ENCODE measurements around the gene CELF3.
A peak's percentile ranks its signal among the peaks of the same experiment; 100 is the strongest.

The CELF3 gene

DNA sequence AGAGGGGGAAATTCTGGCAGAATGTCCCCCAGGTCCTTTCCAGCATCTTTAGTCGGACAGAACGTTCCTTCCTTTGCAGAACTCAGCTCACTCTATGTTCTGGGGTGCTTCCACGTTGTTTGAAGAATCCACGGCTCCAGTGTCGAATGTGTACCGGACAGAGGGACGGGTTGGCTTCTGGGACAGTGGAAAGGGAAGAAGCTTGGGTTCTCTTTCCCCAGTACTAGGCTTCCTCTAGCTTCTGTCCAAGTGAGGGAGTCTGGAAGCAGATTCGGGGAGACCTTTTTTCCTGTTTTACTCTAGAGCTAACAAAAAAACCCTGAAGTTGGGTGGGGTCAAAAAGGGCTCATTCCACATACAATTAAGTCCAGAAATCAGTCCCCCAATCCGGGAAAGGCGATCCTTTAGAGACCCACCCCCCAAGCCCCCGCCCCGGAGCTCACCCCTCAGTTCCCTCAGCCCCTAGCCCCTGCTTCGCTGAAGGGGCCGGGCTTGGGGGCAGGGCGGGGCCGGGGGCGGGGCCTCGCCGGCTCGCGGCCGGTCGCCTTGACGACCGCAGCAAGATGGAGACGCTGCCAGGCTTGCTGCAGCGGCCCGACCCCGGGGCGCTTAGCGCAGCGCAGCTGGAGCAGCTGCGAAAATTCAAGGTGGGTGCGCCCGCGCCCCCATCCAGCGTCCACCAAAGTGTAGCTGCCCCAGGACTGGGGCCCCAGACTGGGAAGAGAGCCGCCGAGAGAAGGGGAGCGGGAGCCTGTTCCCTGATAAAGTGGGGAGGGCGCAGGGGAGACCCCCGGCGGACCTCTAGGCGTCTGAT is 4.6 kb upstream of the CELF3 start, which contains the start of gene RIIAD1:
Gene RIIAD1, plus strand, starts transcription at position 549 of the 814 bp plus-strand sequence. Its CDS starts 15 bp downstream, at position 564.
- peak; percentile 81 for DNase-seq (ENCODE audit: low spot score)

DNA sequence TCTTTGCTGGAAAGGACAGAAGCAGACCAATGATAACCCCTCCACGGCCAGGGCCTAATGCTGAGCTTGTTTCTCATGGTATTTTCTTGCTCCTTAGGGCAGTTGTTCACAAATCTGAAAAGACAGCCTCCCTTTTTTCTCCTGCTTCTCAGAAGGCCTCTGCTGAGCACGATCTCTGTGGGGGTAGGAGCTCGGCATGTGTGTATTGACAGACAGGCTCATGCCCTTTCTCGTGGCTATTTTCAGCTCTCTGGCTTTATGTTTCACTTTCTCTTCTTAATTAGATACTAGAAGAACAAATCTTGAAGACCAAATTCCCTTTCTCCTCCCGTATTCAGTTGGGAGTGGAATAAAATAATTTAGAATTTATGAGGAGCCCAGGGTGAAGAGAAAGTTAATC is 4.0 kb upstream of the CELF3 start:
- DNase-seq (ENCODE audit: low spot score) = peak; percentile 25

DNA sequence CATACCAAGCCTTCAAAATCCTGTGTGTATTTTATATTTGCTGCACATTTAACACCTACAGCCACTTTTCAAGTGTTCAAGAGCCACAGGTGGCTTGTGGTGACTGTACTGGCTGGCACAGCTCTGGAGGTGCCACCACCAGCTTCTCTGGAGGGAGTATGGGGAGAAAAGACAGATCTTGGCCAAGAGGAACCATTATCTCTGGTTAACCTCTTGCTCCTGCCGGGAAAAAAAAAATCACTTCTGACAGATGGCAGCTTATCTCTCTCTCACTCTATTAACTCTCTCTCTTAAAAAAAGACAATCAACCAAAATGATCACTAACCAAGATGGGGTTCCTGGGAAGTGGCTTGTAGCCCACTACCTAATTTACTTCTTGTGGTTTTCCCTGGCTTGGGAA is 3.5 kb upstream of the CELF3 start:
- no peak for DNase-seq (ENCODE audit: low spot score)

DNA sequence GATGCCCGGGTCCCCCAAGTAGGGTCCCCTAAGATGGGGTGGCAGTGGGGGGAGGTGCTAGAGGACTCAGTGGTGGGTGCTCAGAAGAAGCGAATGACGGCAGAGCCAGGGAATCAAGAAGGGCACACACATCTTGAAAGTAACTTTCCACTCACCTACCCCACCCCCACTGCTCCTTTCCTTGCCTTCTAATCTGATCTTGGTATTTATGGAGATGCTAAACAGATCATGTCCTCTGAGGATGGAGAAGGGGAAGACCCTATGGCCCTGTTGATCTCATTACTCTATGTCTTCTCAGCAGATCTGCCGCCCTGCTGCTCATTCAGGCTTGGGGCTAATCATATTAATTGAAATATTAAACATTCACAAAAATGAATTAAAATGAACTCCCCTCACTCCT is 2.1 kb upstream of the CELF3 start:
- no peak for DNase-seq (ENCODE audit: low spot score)

DNA sequence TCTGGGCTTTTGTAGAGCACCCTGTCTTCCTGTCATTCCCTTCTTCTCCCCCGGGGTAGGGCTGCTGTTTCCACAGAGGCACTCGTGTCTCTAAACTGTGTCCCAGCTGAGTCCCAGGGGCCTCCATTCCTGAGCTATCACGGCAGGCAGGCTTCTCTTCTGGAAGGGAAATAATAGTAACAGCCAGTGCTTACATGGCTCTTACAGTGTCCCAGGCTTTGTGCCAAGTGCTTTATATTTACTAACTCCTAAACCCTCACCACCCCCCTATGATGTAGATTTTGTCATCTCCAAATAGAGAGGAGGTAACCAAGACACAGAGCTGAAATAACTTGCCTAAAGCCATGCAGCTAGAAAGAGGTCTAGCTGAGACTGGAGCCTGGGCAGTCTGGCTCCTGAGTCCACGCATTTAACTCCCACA is 1.4 kb upstream of the CELF3 start:
- no peak for DNase-seq (ENCODE audit: low spot score)

DNA sequence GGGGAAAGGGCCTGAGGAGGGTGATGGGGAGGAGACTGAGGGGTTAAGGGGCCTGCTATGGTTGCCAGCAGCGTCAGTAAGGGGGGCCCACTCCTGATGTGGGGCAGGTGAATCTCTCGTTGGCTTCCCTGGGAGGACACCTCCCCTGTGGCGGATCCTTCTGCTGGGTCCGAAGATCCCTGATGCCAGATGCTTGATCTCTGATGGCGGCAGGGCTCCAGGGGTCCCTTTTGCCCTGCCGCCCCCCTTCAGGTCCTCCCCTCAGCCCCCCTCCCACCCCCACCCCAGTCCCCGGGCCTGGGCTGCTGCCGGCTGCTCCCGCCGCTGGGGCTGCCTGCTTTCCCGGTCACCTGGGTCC is 219 bp downstream of the CELF3 start:
- DNase-seq (ENCODE audit: low spot score) = no peak

DNA sequence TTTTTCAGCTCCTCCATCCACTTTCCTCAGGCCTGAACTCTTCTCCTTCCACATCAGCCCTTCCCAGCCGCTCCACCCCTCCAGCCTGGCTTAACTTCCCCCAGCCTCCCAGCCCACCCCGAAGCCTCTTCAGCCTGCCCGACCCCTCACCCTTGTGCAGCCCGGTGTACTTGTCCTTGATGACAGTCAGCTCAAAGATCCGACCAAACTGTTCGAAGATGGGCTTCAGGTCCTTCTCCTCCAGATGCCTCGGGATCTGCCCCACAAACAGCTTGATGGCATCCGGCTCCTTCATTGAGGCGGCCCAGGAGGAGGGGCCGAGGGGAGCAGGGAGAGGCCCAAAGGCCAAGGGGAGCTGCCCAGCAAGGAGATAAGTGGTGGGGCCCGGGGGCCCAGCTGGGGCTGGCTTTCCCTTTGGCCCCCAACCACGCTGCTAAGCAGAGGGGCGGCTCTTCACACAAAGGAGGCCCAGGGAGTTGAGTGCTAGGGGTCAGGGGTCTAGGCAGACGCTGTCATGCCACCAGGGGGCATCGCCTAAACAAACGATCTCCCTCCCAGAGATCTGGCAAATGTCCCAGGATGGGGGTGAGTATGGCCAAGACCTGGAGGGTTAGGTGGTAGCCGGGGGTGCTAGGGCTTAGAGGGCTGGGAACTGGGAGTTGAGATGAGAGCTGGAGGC is 738 bp downstream of the CELF3 start:
- DNase-seq (ENCODE audit: low spot score) = no peak

DNA sequence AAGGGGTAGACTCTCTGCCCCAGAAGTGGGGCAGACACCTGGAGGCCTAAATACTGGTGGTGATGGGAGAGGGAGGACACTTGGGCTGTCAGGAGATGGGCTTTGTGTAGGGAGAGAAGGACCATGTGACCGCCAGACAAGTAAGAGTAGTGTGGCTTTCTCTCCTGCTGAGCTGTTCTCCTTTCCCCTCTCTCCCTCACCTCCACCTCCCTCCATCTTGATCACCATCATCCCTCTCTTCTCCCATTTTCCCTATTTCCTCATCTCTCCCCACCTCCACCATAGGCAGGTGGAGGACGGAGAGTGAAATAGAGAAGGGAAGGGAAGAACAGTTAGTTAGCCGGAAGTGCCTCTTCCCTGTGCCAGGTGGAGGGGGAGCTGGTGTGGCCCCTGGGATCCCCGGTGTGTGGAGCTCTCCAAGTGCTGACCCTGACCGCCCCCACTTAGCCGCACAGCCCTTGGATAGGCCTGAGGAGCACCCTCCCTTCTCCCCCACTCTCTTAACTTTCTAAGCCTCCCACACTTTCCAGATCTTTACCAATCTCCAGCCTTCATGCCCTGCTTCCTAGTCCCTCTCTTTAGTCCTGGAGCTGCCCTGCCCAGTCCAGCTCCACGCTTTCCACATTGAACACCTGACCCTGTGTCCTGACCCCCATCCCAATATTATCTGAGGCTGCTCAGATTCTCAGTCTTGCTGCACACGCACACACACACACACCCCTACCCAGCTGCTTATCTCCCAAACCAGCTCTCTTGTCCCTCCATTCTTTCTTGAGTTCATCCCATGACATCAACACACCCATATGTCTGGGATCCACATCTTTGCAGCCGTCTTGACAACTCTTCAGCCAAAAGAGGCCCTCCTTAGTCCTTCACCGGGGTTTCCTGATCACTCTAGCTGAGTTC is 1.5 kb downstream of the CELF3 start:
- DNase-seq (ENCODE audit: low spot score) = no peak

DNA sequence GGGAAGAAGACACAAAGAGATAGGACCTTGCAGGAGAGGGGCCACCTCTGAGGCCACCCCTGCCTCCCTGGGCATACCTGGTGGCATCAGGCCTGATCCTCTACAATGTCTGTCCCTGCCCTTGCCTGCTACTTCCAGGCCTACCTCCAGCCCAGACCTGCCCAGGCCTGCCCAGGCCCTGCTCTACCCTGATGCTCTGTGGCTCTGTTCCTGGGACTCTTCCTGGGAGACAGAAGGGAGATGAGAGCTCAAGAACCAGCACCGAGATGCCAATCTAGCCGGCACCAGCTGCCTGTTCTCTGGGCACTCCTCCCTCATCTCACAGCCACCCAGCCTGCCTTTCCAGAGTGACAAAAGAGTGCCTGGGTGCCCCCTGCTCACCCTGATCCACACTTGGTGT is 2.7 kb downstream of the CELF3 start:
- no peak for DNase-seq (ENCODE audit: low spot score)

DNA sequence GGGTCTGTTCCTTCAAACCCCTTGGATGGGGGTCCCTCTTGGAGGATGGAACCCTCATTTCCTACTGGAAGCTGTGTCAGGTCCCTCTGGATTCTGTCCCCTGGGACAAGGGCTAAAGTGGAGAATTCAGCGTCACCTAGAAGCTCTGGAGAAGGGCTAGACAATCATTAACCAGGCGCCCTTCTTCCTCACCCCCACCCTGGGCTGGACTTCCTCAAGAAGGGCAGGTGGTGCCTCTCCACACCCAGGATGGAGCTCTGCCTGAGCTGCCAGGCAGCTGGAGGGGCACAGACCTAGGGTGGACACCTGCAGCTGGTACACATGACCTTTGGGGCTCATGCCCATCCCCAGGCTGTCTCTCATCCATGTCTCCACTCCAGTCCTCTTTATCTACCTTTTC is 3.6 kb downstream of the CELF3 start:
- DNase-seq (ENCODE audit: low spot score) = no peak

DNA sequence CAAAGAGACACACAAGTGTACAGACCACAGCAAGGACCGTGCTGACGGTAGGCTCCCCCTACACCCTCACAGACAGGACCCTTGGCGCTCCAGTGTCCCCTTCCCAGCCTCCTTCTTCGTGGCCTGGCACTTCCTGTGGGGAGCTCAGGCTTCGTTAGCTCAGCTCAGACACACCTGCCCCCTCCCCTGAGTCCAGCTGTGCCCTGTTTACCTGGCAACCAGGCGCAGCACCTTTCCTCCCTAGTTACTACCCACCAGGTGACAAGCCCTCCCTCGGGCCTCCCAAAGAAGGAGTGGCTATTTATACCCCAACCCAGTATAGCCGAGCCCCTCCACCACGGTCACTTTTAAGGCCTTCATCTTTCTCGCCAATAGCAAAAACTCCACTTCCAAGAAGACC is 4.7 kb downstream of the CELF3 start:
- no peak for DNase-seq (ENCODE audit: low spot score)

DNA sequence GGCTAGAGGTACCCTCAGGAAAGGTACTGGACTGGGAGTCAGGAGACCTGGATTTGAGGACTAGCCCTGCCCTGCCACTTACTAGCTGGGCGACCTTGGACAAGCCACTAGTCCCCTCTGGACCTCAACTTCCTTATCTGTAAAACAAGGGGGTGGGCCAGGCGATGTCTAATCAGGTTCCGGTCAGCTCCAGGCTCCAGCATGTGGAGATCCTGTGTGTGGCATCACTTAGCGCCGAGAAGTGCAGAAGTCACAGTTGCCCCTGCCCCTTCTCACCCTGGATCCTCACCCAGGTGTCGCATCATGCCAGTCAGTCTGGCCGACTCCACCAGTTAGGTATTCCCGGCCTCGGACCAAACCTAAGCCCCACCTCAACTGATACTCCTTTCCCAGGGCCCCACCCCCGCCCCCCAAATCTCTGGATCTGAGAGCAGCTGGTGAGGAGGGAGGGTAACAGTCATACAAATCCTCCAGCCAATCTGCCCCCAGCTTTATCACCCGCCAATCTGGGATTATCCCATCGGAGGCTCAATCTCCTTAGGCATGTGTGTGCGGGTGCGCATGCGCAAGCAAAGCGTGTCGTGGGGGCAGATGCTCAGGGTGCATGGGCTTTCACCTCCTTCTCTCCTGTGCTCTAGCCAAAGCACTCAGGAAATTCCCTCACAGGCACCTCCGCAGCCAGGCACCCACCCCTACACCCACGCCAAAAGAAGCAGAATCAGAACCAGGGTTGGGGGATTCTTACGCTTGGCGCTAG is 5.4 kb downstream of the CELF3 start:
- DNase-seq (ENCODE audit: low spot score) = no peak

DNA sequence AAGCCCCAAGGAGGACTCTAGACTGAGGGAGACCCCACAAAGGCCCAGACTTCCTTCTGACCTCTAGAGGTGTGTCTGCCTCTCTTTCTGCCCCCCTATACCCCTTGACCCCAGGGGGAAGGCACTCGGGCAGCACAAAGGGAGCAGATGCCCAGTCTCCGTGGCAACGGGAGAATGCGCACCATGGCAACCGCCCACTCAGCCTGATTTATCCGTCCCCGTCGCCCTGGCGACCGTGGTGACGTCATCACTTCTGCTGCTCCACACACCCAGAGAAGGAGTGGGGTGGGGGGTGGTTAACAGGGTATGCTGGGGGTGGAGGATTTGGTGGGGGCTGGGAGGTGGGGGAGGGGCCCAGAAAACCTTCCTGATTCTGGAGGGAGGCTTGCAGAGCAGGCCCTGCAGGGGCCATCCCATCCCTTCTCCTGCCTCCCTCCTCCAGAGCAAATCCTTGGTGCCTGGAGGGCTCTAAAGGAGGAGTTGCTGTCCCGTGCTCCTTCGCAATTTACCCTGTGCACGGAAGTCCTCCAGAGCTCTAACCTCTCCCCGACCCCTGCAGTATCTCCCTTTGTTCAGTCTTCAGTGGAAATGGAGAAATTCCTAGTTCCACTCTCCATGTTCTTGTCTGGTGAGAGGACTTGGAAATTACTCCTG is 6.3 kb downstream of the CELF3 start:
- peak; percentile 24 for DNase-seq (ENCODE audit: low spot score)

DNA sequence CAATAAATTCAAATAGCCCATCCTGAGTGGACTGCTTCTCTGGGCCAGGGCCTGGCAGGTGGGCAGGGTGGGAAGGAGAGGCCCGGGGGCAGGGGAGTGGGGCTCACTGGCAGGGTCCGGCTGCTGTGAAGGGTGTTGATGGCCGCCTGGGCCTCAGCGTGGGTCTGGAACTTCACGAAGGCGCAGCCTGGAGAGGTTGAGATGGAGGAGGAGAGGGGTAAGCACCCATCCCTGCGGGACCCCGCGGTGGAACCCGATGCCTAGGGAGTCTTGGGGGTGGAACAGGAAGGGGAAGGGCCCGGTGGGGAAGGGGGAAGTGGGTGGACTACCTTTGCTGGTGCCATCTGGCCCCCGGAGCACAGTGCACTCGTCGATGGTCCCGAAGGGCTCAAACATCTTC is 7.7 kb downstream of the CELF3 start:
- DNase-seq (ENCODE audit: low spot score) = no peak

DNA sequence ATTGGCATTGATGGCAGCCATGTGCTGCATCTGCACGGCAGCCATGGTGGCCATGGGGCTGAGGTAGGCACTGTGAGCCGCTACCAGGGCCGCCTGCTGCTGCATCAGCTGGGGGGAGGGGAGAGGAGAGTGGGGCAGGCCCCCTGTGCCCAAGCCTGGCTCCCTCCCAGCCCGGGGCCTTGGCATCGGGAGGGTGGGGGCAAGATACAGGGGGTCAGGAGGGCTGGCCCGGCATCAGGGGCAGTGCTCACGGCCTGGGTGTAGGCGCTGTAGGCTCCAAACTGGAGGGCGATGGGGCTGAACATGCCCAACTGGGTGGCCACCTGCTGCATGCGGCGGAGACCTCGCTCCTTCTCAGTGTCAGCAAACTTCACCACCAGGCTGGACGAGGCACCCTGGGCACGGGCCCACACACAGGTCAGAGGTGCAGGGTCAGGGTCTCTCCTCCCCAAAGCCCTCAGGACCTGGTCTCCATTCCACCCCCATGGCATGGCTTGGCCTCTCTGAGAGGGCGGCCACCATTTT is 9.0 kb downstream of the CELF3 start:
- DNase-seq (ENCODE audit: low spot score) = no peak

DNA sequence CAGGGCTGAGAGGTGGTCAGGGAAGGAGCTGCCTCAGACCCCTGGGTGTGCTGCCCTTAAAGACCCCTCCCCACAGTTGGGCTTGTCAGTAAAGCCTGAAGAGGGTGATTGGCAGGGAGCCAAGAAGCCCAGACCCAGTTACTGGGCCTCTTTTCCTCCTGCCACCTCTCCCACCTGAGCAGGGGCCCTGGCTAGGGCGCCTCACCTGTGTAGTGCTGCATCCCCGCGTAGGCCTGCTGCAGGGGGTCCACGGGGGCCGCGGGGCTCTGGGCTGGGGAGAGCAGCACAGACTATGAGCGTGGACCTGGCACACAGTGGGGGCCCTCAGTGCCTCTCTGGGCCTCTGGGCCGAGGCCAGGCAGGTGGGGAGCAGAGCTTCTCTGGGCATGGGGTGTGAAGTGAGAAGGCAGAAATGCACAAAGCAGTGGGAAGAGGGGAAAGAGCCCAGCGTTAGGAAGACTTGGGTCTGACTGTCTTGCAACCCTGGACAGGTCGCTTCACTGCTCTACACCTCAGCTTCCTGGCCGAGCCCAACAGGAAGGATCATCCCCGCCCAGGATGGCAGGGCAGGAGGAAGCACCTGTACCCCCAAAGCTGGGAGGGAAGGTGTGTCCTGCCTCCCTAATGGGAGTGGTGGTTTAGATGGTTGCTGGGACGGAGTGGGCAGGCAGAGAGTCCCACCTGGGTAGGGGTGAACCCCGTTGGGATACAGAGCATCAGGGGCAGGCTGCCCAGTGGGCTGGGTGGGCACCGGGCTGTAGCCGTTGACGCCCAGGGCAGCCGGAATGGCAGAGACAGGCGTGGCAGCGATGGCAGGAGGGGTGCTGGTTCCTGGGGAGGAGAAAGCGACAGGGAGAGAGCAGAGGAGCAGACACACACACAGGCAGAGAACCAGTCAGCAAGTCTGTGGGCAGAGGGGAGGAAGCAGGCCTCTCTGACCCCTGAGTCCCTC is 9.9 kb downstream of the CELF3 start:
- DNase-seq (ENCODE audit: low spot score) = no peak

DNA sequence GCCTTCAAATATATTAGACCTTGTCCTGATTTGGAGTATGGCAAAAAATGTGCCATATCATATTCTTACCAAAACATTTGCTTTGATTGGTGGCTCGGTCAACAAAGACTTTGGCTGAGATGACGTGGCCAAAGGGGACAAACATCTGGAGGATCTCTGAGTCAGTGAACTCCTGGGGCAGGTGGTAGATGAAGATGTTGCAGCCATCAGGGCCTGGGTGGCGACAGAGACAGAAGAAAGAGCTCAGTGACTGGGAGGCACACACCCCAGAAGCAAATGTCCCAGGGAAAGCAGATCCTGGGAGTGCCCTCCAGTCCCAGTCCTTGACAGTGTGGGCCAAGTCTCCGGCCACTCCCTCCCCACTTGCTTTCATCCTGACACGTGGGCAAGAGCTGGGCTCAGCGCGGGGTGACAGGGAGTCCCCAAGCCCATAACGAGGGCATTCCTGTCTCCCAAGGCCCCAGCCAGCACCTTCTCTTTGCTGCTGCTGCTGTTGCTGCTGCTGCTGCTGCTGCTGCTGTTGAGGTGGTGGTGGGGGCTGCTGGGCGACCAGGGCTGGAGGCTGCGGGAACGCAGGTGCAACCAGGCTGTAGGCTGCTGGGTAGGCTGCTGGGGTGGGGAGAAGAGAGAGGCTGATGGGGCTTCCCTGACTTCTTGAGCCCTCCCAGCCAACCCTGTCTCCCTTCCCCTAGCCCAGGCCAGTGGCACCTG is 10.7 kb downstream of the CELF3 start:
- no peak for DNase-seq (ENCODE audit: low spot score)

DNA sequence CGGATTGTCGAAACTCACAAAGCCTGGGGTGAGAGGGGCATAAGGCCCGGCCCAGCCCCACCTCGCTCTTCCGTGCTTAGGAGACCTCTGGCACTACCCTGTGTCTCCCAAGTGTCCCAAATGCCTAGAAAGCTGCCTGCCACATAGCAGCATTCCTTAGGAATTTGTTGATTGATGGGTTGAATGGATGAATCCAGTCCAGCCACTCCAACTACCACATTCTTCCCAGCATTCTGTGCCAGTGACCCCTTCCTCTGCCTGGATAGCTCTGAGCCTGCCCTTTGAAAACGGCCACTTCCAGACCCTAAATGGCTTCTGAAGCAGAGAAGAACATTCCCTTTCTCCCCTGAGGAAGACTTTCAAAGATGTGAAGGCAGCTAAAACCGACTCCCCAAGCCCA is 11.5 kb downstream of the CELF3 start:
- no peak for DNase-seq (ENCODE audit: low spot score)

DNA sequence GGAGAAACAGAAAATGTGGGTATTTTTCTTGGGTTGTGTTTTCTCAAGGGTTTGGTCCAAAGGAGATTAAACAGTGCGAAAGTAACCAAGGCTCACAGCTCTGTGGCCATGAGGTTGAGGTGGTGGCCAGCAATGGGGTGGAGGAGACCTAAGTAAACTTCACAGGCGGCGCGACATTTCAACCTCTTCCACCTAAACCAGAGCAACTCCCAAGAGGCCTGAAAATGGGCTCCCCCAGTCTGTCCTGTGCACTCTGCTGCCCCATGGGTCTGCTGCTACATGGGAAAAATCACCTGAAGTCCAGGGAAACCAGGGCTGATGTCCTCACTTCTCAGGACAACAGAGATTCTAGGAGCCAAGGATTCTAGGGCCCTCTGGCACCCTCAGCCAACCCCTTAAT is 12.4 kb downstream of the CELF3 start:
- DNase-seq (ENCODE audit: low spot score) = no peak
